Measurements from ENCODE around the gene STRIP1. TPM values are rescaled to one million over a fixed set of nuclear protein-coding genes. Genes with fewer than 3 reads are reported as not detected.
"Not testable (repeated sequence)": the region's sequence is repeated elsewhere in the genome, so short reads cannot be mapped to it uniquely, and the experiment has no call there.

Gene STRIP1
- total RNA-seq, 2 experiments from 2014 or later, result 74.3 to 80.9 TPM

DNA sequence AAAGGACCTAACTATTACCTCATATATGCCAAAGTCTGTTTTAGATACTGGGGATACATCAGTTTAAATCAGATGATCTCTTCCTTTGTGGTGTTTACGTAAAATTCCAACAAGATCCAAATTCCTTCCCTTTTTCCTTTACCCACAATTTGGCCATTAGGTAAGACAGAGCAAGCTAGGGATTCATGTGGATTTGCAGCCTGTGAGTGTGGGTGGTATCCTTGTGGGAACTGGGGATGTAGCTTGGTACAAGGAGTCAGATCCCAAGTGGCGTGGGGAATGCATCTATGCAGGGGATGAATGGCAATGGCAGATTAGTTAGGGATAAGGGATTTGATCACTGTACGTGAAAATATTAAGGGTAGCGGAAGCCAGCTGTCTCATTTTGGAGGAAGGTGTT lies 9.8 kb upstream of the STRIP1 start:
- H3K27ac ChIP-seq (ENCODE audit: low read depth in 1 of 2, low read length in 2 of 2), result no peak overlapping the region
- POLR2A ChIA-PET, result interaction anchor here (2.2 kb wide), 1 partner anchor 10 kb away, joined by 12 read pairs; the partner anchor contains the start of gene STRIP1
- H3K36me3 Mint-ChIP-seq (ENCODE audit: low read depth), result peaks cover 41% of the 10 kb centered on the region

DNA sequence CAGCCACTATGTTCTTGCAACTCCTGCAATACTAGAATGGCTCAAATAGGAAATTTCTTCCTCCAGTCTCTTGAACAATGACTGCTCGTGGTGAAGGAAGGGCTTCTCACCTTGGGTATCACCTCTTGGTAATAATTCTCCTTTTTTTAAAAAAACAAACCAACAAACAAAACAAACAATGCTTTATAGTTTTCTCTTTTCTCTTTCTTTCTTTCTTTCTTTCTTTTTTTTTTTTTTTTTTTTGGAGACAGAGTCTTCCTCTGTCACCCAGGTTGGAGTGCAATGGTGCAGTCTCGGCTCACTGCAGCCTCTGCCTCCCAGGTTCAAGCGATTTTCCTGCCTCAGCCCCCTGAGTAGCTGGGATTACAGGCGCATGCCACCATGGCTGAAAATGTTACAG lies 3.7 kb upstream of the STRIP1 start:
- Mint-ChIP-seq H3K36me3 (ENCODE audit: low read depth) (peaks cover 14% of the 10 kb centered on the region), H3K27ac (peak overlapping the region; percentile 81), H3K4me1 (ENCODE audit: low read depth) (peaks cover 46% of the 10 kb centered on the region), H3K4me3 (peak overlapping the region; percentile 84)
- not testable (repeated sequence) for ATAC-seq (ENCODE audit: poor library complexity); H3K9me3 ChIP-seq (ENCODE audit: control insufficient read depth in 1 of 2, insufficient read depth in 1 of 2, low read length in 2 of 2); DNase-seq; H3K36me3 ChIP-seq (ENCODE audit: insufficient read depth, low read length); H3K27me3 ChIP-seq (ENCODE audit: control insufficient read depth in 1 of 2, insufficient read depth in 2 of 2, low read length in 2 of 2); H3K9me3 Mint-ChIP-seq; H3K27me3 Mint-ChIP-seq
- Histone ChIP-seq H3K4me3 (ENCODE audit: low read length) (peak overlapping the region; percentile 40), H3K27ac (ENCODE audit: low read depth in 1 of 2, low read length in 2 of 2) (peak overlapping the region; percentile 8 to 53), H3K4me1 (ENCODE audit: insufficient read depth, low read length) (peaks cover 36% of the 10 kb centered on the region)
- ChIA-PET CTCF (interaction anchor here (1.2 to 2.7 kb wide), 3 partner anchors 19 to 46 kb away, joined by 3 to 11 read pairs (median 6); partner anchors contain the start of gene AHCYL1), POLR2A (interaction anchor here (1.0 to 1.5 kb wide), 3 partner anchors 10 to 307 kb away, joined by 3 to 4 read pairs (median 3); no protein-coding TSS in a partner anchor)
- intact Hi-C loops (cut with DNase I, micrococcal nuclease), result loop anchor here (5.0 to 10.0 kb wide), 2 partner anchors 932 to 1414 kb away; partner anchors contain the start of genes ATP5PB (in 1 of the 2), LRIF1 (in 1 of the 2) and WDR77 (in 1 of the 2)

More for the DNA sequence above, 9.8 kb upstream of the STRIP1 start:
- DNase-seq (no peak), ATAC-seq (ENCODE audit: poor library complexity) (no peak)
- intact Hi-C loops (cut with DNase I, micrococcal nuclease), result loop anchor here in 1 of 2 experiments (5.0 kb wide), 1 partner anchor 438 kb away; no protein-coding TSS in a partner anchor
- Mint-ChIP-seq H3K27me3 (no peaks in the 10 kb centered on the region), H3K9me3 (no peaks in the 10 kb centered on the region), H3K4me3 (no peak overlapping the region), H3K4me1 (ENCODE audit: low read depth) (peaks cover 2% of the 10 kb centered on the region), H3K27ac (no peak overlapping the region)
- H3K27me3 ChIP-seq (ENCODE audit: control insufficient read depth in 1 of 2, insufficient read depth in 2 of 2, low read length in 2 of 2), result no peaks in the 10 kb centered on the region
- TF ChIP-seq, protein P1, sequence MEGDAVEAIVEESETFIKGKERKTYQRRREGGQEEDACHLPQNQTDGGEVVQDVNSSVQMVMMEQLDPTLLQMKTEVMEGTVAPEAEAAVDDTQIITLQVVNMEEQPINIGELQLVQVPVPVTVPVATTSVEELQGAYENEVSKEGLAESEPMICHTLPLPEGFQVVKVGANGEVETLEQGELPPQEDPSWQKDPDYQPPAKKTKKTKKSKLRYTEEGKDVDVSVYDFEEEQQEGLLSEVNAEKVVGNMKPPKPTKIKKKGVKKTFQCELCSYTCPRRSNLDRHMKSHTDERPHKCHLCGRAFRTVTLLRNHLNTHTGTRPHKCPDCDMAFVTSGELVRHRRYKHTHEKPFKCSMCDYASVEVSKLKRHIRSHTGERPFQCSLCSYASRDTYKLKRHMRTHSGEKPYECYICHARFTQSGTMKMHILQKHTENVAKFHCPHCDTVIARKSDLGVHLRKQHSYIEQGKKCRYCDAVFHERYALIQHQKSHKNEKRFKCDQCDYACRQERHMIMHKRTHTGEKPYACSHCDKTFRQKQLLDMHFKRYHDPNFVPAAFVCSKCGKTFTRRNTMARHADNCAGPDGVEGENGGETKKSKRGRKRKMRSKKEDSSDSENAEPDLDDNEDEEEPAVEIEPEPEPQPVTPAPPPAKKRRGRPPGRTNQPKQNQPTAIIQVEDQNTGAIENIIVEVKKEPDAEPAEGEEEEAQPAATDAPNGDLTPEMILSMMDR (IDR thresholded peaks at IDR 0.05), result no peak
- H3K36me3 ChIP-seq (ENCODE audit: insufficient read depth, low read length), result peaks cover 38% of the 10 kb centered on the region
- no peak overlapping the region for H3K4me3 ChIP-seq (ENCODE audit: low read length)
- H3K9me3 ChIP-seq (ENCODE audit: control insufficient read depth in 1 of 2, insufficient read depth in 1 of 2, low read length in 2 of 2), result no peaks in the 10 kb centered on the region
- CTCF ChIA-PET, result interaction anchor here (1.3 kb wide), 1 partner anchor 40 kb away, joined by 3 read pairs; the partner anchor contains the start of gene AHCYL1
- peaks cover 3% of the 10 kb centered on the region for H3K4me1 ChIP-seq (ENCODE audit: insufficient read depth, low read length)

DNA sequence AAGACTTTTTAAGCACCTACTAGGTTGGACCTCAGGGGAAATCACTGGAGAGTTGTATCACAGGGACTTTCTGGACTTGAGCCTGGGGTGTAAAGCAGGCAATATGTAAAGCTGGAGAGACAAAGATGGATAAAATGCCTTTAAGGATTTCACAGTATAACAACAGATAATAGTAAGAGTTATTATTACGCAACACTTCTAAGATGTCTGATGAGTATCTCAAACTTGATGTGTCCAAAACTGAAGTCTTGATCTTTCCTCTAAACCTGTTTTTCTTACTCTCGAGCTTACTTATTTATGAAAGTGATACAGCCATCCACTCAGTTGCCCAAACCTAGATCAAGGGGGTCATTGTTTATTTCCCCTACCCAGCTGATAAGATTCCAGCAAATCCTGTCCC lies 2.1 kb upstream of the STRIP1 start:
- H3K9me3 Mint-ChIP-seq, result no peaks in the 10 kb centered on the region
- H3K27me3 ChIP-seq (ENCODE audit: control insufficient read depth in 1 of 2, insufficient read depth in 2 of 2, low read length in 2 of 2), result no peaks in the 10 kb centered on the region
- no peaks in the 10 kb centered on the region for H3K36me3 ChIP-seq (ENCODE audit: insufficient read depth, low read length)
- H3K4me1 Mint-ChIP-seq (ENCODE audit: low read depth), result peaks cover 58% of the 10 kb centered on the region
- DNase-seq (no peak), ATAC-seq (ENCODE audit: poor library complexity) (no peak)
- peak overlapping the region; percentile 17 for H3K4me3 Mint-ChIP-seq
- CTCF ChIA-PET, result interaction anchor here (0.7 kb wide), 1 partner anchor 427 kb away, joined by 3 read pairs; no protein-coding TSS in a partner anchor
- H3K4me1 ChIP-seq (ENCODE audit: insufficient read depth, low read length), result peaks cover 44% of the 10 kb centered on the region
- H3K36me3 Mint-ChIP-seq (ENCODE audit: low read depth), result peaks cover 17% of the 10 kb centered on the region
- no peaks in the 10 kb centered on the region for H3K9me3 ChIP-seq (ENCODE audit: control insufficient read depth in 1 of 2, insufficient read depth in 1 of 2, low read length in 2 of 2)
- POLR2A ChIA-PET, result no interaction called here
- no peak overlapping the region for H3K27ac ChIP-seq (ENCODE audit: low read depth in 1 of 2, low read length in 2 of 2)
- intact Hi-C loops (cut with DNase I, micrococcal nuclease), result loop anchor here (5.0 to 10.0 kb wide), 2 partner anchors 930 to 1412 kb away; partner anchors contain the start of genes ATP5PB (in 1 of the 2), LRIF1 (in 1 of the 2) and WDR77 (in 1 of the 2)
- no peaks in the 10 kb centered on the region for H3K27me3 Mint-ChIP-seq
- peak overlapping the region; percentile 81 for H3K27ac Mint-ChIP-seq
- no peak overlapping the region for H3K4me3 ChIP-seq (ENCODE audit: low read length)
- TF ChIP-seq, protein P1 (IDR thresholded peaks at IDR 0.05), result no peak

All from CD4-positive, alpha-beta T cell (primary cell).